K562 (cell line): ENCODE results near the gene ARMH3. TPM values are rescaled to one million over a fixed set of nuclear protein-coding genes. Genes with fewer than 3 reads are reported as not detected.

Experiments
- ATAC-seq: fragments of 200-7000 bp; cut with Tn5 transposase; 3 replicates; pipeline ENCODE4 v1.9.1; 2020; ENCODE audit warnings: moderate library complexity
- BruUV-seq: library from RNA; stranded (reverse); fragments of 400-500 nt; replicated peaks from 2 replicates; lab custom pipeline; 2021; lab: Mats Ljungman, UMichigan
- CTCF ChIA-PET: fragments of 300-600 bp; formaldehyde crosslinking; extraction: SDS; loops from one replicate; lab custom pipeline; 2021; ENCODE audit warnings: low intra/inter-chr PET ratio; lab: Yijun Ruan, JAX
- POLR2A ChIA-PET: fragments of 300-600, 350-650 bp; sonication (Branson Sonifier 250); formaldehyde crosslinking; extraction: SDS; loops from one replicate; lab custom pipeline; 2021; ENCODE audit warnings: antibody characterized with exemption, inconsistent platforms; lab: Yijun Ruan, JAX
- DNase-seq, 4 experiments: peaks; one replicate each; pipeline versions ENCODE4 v3.0.0 to v3.0.0-alpha.2; 2011 to 2018; ENCODE audit warnings: low spot score in 3 of 4, mixed read lengths in 3 of 4; ENCODE audit errors: extremely low read depth in 1 of 4
- FAIRE-seq: peaks from 2 replicates; lab custom pipeline; 2011; peaks lifted over from hg19 to GRCh38; lab: Jason Lieb, UNC
- H2AFZ ChIP-seq: 2 replicates; pipeline ENCODE4 v1.6.0; 2011; ENCODE audit warnings: low read depth, low read length, control low read depth, inconsistent platforms
- H3K27ac ChIP-seq: fragments of 200-600 bp; 3 replicates; pipeline ENCODE4 v1.8.0; 2011; ENCODE audit warnings: low read depth, mild to moderate bottlenecking, control low read depth, inconsistent platforms, low read length, moderate library complexity, mixed read lengths; ENCODE audit errors: extremely low read depth
- H3K27me3 ChIP-seq, 2 experiments: fragments of 300-600 bp in 1 of 2; 2 replicates in 1 of 2; 3 replicates in 1 of 2; pipeline versions ENCODE4 v1.6.0 to v1.8.0; 2011; ENCODE audit warnings: inconsistent platforms in 2 of 2, low read length in 2 of 2, mild to moderate bottlenecking in 1 of 2, mixed read lengths in 1 of 2, moderate library complexity in 1 of 2; ENCODE audit not compliant: control insufficient read depth in 2 of 2, insufficient read depth in 2 of 2
- H3K36me3 ChIP-seq: fragments of 300-600 bp; 3 replicates; pipeline ENCODE4 v1.8.0; 2011; ENCODE audit warnings: mild to moderate bottlenecking, low read length, inconsistent platforms; ENCODE audit not compliant: control insufficient read depth, insufficient read depth
- H3K4me1 ChIP-seq, 2 experiments: fragments of 200-600 bp in 1 of 2; replicated peaks in 1 of 2; 2 replicates in 1 of 2; 3 replicates in 1 of 2; pipeline versions ENCODE4 v1.5.1 to v1.8.0; 2011; ENCODE audit warnings: inconsistent platforms in 2 of 2, low read length in 2 of 2, mild to moderate bottlenecking in 1 of 2, mixed read lengths in 1 of 2, moderate library complexity in 1 of 2; ENCODE audit not compliant: control insufficient read depth in 2 of 2, insufficient read depth in 2 of 2
- H3K4me2 ChIP-seq: 2 replicates; pipeline ENCODE4 v1.6.1; 2011; ENCODE audit warnings: low read length, control low read depth, inconsistent platforms, mixed read lengths; ENCODE audit not compliant: insufficient read depth
- H3K4me3 ChIP-seq: fragments of 200-600 bp; sonication (generic), shearing (Covaris generic); 2 replicates; pipeline ENCODE4 v1.5.1; 2016; ENCODE audit warnings: control low read depth, inconsistent platforms
- H3K79me2 ChIP-seq: fragments of 200-600 bp; 3 replicates; pipeline ENCODE4 v1.8.0; 2011; ENCODE audit warnings: low read length, inconsistent platforms; ENCODE audit not compliant: control insufficient read depth, insufficient read depth
- H3K9ac ChIP-seq, 2 experiments: 2 replicates each; pipeline versions ENCODE4 v1.6.0 to v1.6.1; 2011; ENCODE audit warnings: low read depth in 2 of 2, low read length in 2 of 2, control low read depth in 1 of 2, inconsistent platforms in 1 of 2, mild to moderate bottlenecking in 1 of 2, mixed read lengths in 1 of 2; ENCODE audit not compliant: insufficient read depth in 1 of 2
- H3K9me1 ChIP-seq: one replicate; pipeline ENCODE4 v1.6.0; 2011; ENCODE audit warnings: inconsistent platforms, mild to moderate bottlenecking, low read length, moderate library complexity; ENCODE audit not compliant: control insufficient read depth, insufficient read depth
- H3K9me3 ChIP-seq: replicated peaks from 2 replicates; pipeline ENCODE4 v1.5.1; 2011; ENCODE audit warnings: low read depth, low read length, inconsistent platforms; ENCODE audit not compliant: control insufficient read depth, insufficient read depth
- H4K20me1 ChIP-seq: replicated peaks from 2 replicates; pipeline ENCODE4 v1.6.1; 2011; ENCODE audit warnings: low read length, inconsistent platforms, mixed read lengths; ENCODE audit not compliant: control insufficient read depth, insufficient read depth
- CBX1 ChIP-seq: sonication (generic); IDR thresholded peaks from 2 replicates; pipeline ENCODE4 v1.6.1; 2016; ENCODE audit warnings: antibody characterized with exemption, low read depth, mild to moderate bottlenecking
- CREBBP ChIP-seq: IDR thresholded peaks from one replicate; pipeline ENCODE4 v1.6.1; 2012; ENCODE audit warnings: low read depth, mild to moderate bottlenecking, control low read depth, inconsistent platforms, low read length
- FOXK1 ChIP-seq: sonication (generic); formaldehyde crosslinking; IDR thresholded peaks from 2 replicates; pipeline ENCODE4 v1.8.0; 2022; ENCODE audit warnings: missing genetic modification reagents, mild to moderate bottlenecking, borderline replicate concordance
- KLF13 ChIP-seq: fragments of 450-650 bp; IDR thresholded peaks from 2 replicates; pipeline ENCODE4 v1.6.1; 2016; ENCODE audit warnings: missing genetic modification characterization, low read depth, mild to moderate bottlenecking, missing compliant biosample characterization, moderate library complexity, borderline replicate concordance
- RUNX1 ChIP-seq: sonication (generic); IDR thresholded peaks from 2 replicates; pipeline ENCODE4 v1.6.1; 2016; ENCODE audit warnings: antibody characterized with exemption, low read depth
- ZNF512 ChIP-seq: IDR thresholded peaks from 2 replicates; pipeline ENCODE4 v1.6.1; 2016; ENCODE audit warnings: missing genetic modification characterization, missing compliant biosample characterization
- WGBS: fragments of 100-300 bp; shearing (Covaris generic); methylation state at CpG from one replicate; pipeline ENCODE4 v1.1.6; 2016; ENCODE audit warnings: low coverage, mixed read lengths; ENCODE audit not compliant: insufficient coverage; ENCODE audit errors: missing lambda C conversion rate; 5-methylcytosine and 5-hydroxymethylcytosine counted together
- in situ Hi-C: fragments of 300-500 bp; cut with MboI; formaldehyde crosslinking; loops from 4 replicates; pipeline ENCODE4 v1.15.0; 2018; ENCODE audit warnings: inconsistent platforms, mixed read lengths
- intact Hi-C: fragments of 100-400 bp; cut with micrococcal nuclease; formaldehyde crosslinking; loops from 2 replicates; pipeline ENCODE4 v1.14.2; 2022
- polyA plus RNA-seq, 8 experiments: library from polyadenylated mRNA; depleted of rRNA in 4 of 8; stranded (reverse) in 5 of 8; unstranded in 3 of 8; fragments of >200 nt; fragmentation: Nextera tagmentation in 2 of 8; fragmentation: Illumina TruSeq in 1 of 8; extraction: Ambion mirVana in 2 of 8; extraction: Trizol in 1 of 8; gene quantifications; 2 replicates each; pipeline versions ENCODE4 v1.2.1 to v1.2.3, GENCODE V29; 2011 to 2014; ENCODE audit warnings: inconsistent platforms in 1 of 8, missing spikeins in 1 of 8
- total RNA-seq, 7 experiments: library from RNA; depleted of rRNA in 6 of 7; stranded (reverse); fragments of >200 nt in 6 of 7; fragmentation: Illumina TruSeq in 2 of 7; extraction: Trizol in 2 of 7; gene quantifications; 2 replicates each; pipeline versions ENCODE4 v1.2.1 to v1.2.3, GENCODE V29; 2011 to 2021; ENCODE audit warnings: low replicate concordance in 1 of 7
- TF ChIP-seq, protein P1 (sequence below): fragments of 250-450 bp; sonication (Bioruptor Pico); IDR thresholded peaks from 2 replicates; pipeline ENCODE4 v1.4.0; 2020; ENCODE audit warnings: mild to moderate bottlenecking
- TF ChIP-seq, protein P2 (sequence below): fragments of 450-650 bp; formaldehyde crosslinking; IDR thresholded peaks from 2 replicates; pipeline ENCODE4 v1.4.0; 2020; ENCODE audit warnings: mild to moderate bottlenecking, moderate library complexity

The ARMH3 gene
- total and polyA plus RNA-seq, 9 of the 15 experiments (the other 6 are each of a cell fraction or from before 2014, with no cell fraction given) = 0.29 to 0.73 TPM; not detected in 7

GRCh38 chr10:102027261-102027660, 28.7 kb downstream of the ARMH3 start:
- TF ChIP-seq FOXK1 (CRISPR knock-in tag) = no peak
- no peak for TF ChIP-seq CREBBP
- TF ChIP-seq CBX1 = no peak
- no peak for TF ChIP-seq KLF13 (tag)
- no peak for TF ChIP-seq RUNX1
- TF ChIP-seq, all 486 proteins: peak for 0
- no CpG with 5 or more reads among the region's 2 CpGs for WGBS
- Histone ChIP-seq H3K27me3 (no peaks in the 10 kb centered on the region), H3K9me1 (no peaks in the 10 kb centered on the region), H3K27ac (no peak overlapping the region), H3K4me1 (no peaks in the 10 kb centered on the region), H3K9ac (no peak overlapping the region), H3K4me2 (no peak overlapping the region), H3K4me3 (no peak overlapping the region), H3K36me3 (no peaks in the 10 kb centered on the region), H3K79me2 (no peaks in the 10 kb centered on the region), H2AFZ (no peak overlapping the region), H3K9me3 (no peaks in the 10 kb centered on the region), H4K20me1 (no peaks in the 10 kb centered on the region)
- intact Hi-C loops (no loop called here), in situ Hi-C loops (loop anchor here (25.0 kb wide), 1 partner anchor 1040 kb away; the partner anchor contains the start of genes LZTS2, MRPL43 and TWNK)
- FAIRE-seq (no peak), ATAC-seq (no peak), DNase-seq (no peak)
- ChIA-PET CTCF (no interaction called here), POLR2A (no interaction called here)
- no TSS peak for BruUV-seq

DNA sequence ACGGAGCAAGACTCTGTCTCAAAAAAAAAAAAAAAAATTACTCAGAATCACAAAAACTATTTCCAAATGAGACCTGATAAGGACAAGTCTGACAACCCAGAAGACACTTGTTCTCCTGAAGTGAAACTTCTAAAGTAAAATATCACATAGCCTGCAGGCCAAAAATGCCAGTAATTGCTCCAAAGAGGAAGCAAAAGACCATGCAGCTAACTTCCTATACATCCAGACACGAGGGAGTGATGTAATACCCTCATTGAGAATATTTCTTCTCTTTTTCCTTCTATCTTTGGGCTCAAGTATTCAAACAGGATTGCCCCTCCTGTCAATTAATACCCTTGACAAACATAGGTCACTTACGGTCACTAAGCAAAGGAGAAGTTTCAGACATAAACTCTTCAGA, 31.2 kb downstream of the ARMH3 start:
- POLR2A ChIA-PET = no interaction called here
- Histone ChIP-seq H2AFZ (no peak overlapping the region), H3K9ac (no peak overlapping the region), H3K79me2 (no peaks in the 10 kb centered on the region), H3K9me3 (no peaks in the 10 kb centered on the region), H3K36me3 (no peaks in the 10 kb centered on the region), H3K4me3 (no peak overlapping the region), H3K27ac (no peak overlapping the region), H3K27me3 (no peaks in the 10 kb centered on the region), H3K4me2 (no peak overlapping the region), H4K20me1 (no peaks in the 10 kb centered on the region), H3K4me1 (no peaks in the 10 kb centered on the region), H3K9me1 (no peaks in the 10 kb centered on the region)
- FAIRE-seq (no peak), DNase-seq (no peak), ATAC-seq (no peak)
- no TSS peak for BruUV-seq
- no CpG with 5 or more reads among the region's 3 CpGs for WGBS
- in situ Hi-C loops (loop anchor here (25.0 kb wide), 1 partner anchor 1037 kb away; the partner anchor contains the start of genes LZTS2, MRPL43 and TWNK), intact Hi-C loops (no loop called here)
- no peak for TF ChIP-seq ZNF512 (tag)
- TF ChIP-seq, protein P1, sequence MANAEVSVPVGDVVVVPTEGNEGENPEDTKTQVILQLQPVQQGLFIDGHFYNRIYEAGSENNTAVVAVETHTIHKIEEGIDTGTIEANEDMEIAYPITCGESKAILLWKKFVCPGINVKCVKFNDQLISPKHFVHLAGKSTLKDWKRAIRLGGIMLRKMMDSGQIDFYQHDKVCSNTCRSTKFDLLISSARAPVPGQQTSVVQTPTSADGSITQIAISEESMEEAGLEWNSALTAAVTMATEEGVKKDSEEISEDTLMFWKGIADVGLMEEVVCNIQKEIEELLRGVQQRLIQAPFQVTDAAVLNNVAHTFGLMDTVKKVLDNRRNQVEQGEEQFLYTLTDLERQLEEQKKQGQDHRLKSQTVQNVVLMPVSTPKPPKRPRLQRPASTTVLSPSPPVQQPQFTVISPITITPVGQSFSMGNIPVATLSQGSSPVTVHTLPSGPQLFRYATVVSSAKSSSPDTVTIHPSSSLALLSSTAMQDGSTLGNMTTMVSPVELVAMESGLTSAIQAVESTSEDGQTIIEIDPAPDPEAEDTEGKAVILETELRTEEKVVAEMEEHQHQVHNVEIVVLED (CRISPR knock-in tag) = no peak
- TF ChIP-seq, protein P2, sequence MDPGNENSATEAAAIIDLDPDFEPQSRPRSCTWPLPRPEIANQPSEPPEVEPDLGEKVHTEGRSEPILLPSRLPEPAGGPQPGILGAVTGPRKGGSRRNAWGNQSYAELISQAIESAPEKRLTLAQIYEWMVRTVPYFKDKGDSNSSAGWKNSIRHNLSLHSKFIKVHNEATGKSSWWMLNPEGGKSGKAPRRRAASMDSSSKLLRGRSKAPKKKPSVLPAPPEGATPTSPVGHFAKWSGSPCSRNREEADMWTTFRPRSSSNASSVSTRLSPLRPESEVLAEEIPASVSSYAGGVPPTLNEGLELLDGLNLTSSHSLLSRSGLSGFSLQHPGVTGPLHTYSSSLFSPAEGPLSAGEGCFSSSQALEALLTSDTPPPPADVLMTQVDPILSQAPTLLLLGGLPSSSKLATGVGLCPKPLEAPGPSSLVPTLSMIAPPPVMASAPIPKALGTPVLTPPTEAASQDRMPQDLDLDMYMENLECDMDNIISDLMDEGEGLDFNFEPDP (CRISPR knock-in tag) = no peak
- CTCF ChIA-PET = no interaction called here
